ENCODE data around the gene ATP1B4.

The ATP1B4 gene

GRCh38 chrX:120377715-120378114 lies 15.8 kb downstream of the ATP1B4 start:
- DNase-seq, result no peak

DNA sequence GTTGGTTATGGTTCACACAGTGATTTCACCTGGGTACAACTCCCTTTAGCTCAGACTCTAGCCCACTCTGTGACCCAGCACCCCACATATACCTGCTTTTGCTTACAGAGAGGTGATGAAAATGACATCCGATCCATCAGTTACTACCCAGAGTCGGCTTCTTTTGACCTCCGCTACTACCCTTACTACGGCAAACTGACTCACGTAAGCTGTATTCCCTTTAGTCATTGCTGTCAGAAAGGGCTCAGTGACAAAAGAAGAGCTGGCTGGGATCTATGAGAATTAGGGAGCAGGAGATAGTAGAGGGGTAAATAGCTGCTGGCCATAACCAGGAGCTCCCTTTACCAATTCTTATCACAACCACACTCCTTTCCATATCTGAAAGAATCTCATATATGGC lies 16.7 kb downstream of the ATP1B4 start:
- DNase-seq, result no peak

GRCh38 chrX:120379937-120380681 lies 18.2 kb downstream of the ATP1B4 start:
- DNase-seq, result no peak

DNA sequence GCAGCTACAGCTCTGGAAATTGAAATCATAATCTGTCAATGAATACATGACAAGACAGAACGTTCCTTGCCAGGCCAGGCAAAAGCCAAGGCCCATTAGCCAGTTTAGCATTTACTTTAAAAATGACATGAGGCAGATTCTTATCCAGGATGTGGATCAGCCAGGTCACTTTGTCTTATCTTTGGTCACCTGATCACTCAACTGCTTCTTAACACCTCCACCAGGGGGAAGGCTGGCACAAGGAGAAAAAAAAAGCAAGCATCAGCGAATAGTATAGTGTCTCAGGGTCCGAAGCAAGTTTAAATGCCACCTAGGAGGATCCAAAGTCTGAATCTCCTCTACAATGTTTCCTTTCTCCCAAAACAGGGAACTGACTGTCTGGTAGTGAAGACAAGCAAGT lies 18.8 kb downstream of the ATP1B4 start:
- no peak for DNase-seq

- DNase-seq, result no peak
These were observed 39.4 kb downstream of the ATP1B4 start for GRCh38 chrX:120401301-120401700.

- DNase-seq, result no peak
These were observed 40.5 kb downstream of the ATP1B4 start for GRCh38 chrX:120402369-120402768.

DNA sequence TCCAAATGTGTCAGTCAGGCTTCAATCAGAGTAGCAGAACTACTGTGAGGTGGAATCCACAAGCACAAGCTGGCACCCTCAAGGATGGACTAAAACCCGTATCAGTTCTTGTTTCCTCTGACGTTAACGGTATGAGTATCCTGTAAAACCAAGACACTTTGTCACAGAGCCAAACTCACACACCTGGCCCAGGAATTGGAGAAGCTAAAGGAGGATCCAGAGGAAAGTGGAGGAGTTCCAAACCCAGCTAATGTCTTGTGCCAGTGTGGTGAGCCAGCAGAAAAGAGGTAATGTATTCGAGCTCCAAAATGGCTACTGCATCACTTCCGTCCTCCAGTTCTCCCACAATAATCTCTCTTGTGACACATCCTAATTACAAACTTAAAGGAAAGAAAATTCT lies 44.7 kb downstream of the ATP1B4 start:
- no peak for DNase-seq

GRCh38 chrX:120408168-120408567 lies 46.3 kb downstream of the ATP1B4 start:
- no peak for DNase-seq

DNA sequence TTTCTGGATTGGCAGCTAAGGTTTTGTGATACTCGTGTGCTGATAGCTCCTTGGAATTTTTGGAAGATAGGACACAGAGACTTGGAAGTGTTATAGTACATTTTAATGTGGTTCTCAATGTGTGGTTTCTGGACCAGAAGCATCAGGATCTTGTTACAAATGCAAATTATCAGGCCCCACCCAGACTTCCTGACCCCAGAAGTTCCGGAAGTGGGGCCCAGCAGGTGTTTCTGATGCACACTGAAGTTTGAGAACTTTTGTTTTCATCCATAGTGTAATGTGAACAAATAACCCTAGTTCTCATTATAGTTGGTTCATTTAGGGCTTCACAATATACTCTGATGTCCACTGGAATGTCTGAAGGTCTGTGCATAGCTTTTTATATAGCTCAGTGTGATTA lies 57.6 kb downstream of the ATP1B4 start:
- no peak for DNase-seq

- DNase-seq, result no peak
These were observed 64.7 kb downstream of the ATP1B4 start for GRCh38 chrX:120426599-120426998.

GRCh38 chrX:120428309-120428708 lies 66.4 kb downstream of the ATP1B4 start:
- DNase-seq, result no peak

DNA sequence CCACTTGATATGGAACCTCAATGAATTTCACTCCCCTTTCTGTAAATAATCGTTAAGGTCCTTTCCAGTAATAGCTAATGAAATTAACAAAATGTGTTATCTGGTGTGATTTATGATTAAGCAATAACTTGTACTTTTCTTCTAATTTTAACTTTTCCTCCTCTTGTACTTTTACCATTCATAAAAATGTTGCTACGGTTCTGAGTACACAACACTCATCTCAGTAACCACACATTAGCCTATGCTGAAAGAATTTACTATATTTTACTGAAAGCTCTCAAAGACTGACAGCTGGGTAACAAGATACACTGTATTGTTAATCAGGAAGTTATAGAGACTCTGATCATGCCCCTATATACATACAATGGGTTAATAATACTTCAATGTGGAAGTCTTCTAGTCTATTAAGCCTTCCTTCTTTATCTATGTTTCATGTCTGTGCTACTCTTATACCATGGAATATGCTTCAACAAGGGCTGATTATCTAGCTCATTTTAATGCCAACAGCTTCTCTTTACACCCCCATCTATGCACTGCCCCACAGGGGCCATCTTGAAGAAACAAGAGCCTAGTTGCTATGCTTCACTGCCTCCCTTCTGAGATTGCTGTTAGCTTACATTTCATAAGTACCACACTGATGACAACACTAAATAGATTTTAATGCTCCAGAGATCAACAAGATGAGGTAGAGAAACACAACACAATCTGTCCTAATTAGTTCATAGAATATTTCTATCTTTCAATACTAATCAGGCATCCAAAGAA lies 68.1 kb downstream of the ATP1B4 start:
- no peak for DNase-seq
